Colonic mucosa (tissue), 4 donors: ENCODE results near the gene STX5. TPM values are rescaled to one million over a fixed set of nuclear protein-coding genes. Genes with fewer than 3 reads are reported as not detected.
"Not testable (repeated sequence)": the region's sequence is repeated elsewhere in the genome, so short reads cannot be mapped to it uniquely, and the experiment has no call there.

ENCODE experiments used
- DNase-seq: peaks from one replicate; pipeline ENCODE4 v3.0.0-alpha.2; 2020
- H3K27ac ChIP-seq: fragments of 200-600 bp; one replicate; pipeline ENCODE4 v1.8.0; 2021
- H3K27me3 ChIP-seq: fragments of 200-600 bp; one replicate; pipeline ENCODE4 v1.8.0; 2021
- H3K36me3 ChIP-seq: fragments of 200-600 bp; one replicate; pipeline ENCODE4 v1.8.0; 2021
- H3K4me1 ChIP-seq: fragments of 200-600 bp; one replicate; pipeline ENCODE4 v1.8.0; 2021; ENCODE audit warnings: mild to moderate bottlenecking
- H3K4me3 ChIP-seq: fragments of 200-600 bp; one replicate; pipeline ENCODE4 v1.8.0; 2021
- H3K9ac ChIP-seq, 2 donors: one replicate each; pipeline ENCODE4 v1.7.0; 2013; ENCODE audit warnings: control low read depth in 2 of 2, low read depth in 2 of 2, low read length in 2 of 2
- H3K9me3 ChIP-seq: fragments of 200-600 bp; one replicate; pipeline ENCODE4 v1.8.0; 2021
- intact Hi-C: fragments of 100-400 bp; cut with DNase I; formaldehyde crosslinking; loops from one replicate; pipeline ENCODE4 v1.14.1; 2022
- total RNA-seq, 2 donors: library from RNA; stranded (reverse); fragmentation: NEBNext Ultra II Directional in 1 of 2; extraction: Animal tissue kit (Norgen Biotek cat#: 25700) in 1 of 2; gene quantifications; one replicate each; pipeline ENCODE4 v1.2.1, GENCODE V29; 2021
- TF ChIP-seq, protein P1 (sequence below): fragments of 200-600 bp; IDR thresholded peaks from one replicate; pipeline ENCODE4 v1.8.0; 2022; ENCODE audit warnings: antibody characterized with exemption, mild to moderate bottlenecking
- donor health status: healthy.
- donor health status: DM: no; HTN: no; CAD: no.
- donor health status: DM: no; HTN: no; CAD: no.

The STX5 gene
- total RNA-seq, 2 donors from 2014 or later = 38.0 to 43.3 TPM

DNA sequence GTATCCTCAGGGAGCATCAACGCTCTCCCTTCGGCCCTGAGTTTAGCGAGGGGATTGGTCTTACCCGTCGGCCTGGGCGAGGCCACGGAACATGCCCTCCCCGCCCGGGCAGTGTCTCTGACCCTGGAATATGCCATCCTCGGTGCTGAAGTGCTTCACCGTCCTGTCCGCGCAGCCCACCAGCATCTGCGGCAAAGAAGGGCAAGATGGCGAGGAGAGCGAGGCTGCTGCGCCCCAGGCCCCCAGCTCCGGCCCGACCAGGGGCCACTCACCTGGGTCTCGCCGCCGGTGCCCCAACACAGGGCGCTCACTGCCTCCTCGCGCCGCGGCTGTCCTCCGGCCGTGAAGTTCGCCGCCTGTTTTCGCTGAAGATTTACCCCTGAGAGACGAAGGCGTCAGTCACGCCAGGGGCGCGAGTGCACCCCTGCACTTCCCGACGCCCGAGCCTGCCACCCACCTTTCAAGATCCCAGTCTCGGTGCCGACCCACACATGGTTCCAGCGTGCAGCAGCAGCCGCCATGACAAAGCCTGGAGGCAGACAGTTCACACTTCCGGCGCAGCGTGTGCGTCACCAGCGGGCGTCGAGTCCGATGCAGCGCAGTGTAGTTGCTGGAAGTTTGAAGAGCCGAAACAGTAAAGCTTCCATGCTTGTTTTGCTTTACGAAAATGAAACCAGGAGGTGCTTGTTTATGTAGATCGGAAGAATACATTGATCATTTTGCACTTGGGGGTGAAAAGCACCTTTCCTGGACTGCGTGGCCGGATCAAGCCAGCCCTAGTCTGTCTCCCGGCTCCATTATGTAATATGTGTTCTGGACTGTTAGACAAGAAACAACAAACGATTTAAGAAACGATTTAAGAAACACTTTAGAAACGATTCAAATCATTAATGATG lies 7.4 kb upstream of the STX5 start, which contains the start of gene WDR74:
TSS of gene WDR74 (minus strand) at position 541 of the 896 bp plus-strand sequence. CDS start at position 521, 20 bp downstream.
- intact Hi-C loops = no loop called here
- H3K27ac ChIP-seq = peak within 1 kb of the TSS; percentile 97
- H3K27me3 ChIP-seq = no peaks in the 10 kb centered on the region
- DNase-seq = peak; percentile 97
- H3K9me3 ChIP-seq = no peaks in the 10 kb centered on the region
- TF ChIP-seq, protein P1, sequence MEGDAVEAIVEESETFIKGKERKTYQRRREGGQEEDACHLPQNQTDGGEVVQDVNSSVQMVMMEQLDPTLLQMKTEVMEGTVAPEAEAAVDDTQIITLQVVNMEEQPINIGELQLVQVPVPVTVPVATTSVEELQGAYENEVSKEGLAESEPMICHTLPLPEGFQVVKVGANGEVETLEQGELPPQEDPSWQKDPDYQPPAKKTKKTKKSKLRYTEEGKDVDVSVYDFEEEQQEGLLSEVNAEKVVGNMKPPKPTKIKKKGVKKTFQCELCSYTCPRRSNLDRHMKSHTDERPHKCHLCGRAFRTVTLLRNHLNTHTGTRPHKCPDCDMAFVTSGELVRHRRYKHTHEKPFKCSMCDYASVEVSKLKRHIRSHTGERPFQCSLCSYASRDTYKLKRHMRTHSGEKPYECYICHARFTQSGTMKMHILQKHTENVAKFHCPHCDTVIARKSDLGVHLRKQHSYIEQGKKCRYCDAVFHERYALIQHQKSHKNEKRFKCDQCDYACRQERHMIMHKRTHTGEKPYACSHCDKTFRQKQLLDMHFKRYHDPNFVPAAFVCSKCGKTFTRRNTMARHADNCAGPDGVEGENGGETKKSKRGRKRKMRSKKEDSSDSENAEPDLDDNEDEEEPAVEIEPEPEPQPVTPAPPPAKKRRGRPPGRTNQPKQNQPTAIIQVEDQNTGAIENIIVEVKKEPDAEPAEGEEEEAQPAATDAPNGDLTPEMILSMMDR = no peak
- H3K9ac ChIP-seq = peak within 1 kb of the TSS; percentile 87 to 95
- H3K4me1 ChIP-seq = peaks cover 3% of the 10 kb centered on the region
- H3K4me3 ChIP-seq = peak within 1 kb of the TSS; percentile 89
- no peaks in the 10 kb centered on the region for H3K36me3 ChIP-seq

DNA sequence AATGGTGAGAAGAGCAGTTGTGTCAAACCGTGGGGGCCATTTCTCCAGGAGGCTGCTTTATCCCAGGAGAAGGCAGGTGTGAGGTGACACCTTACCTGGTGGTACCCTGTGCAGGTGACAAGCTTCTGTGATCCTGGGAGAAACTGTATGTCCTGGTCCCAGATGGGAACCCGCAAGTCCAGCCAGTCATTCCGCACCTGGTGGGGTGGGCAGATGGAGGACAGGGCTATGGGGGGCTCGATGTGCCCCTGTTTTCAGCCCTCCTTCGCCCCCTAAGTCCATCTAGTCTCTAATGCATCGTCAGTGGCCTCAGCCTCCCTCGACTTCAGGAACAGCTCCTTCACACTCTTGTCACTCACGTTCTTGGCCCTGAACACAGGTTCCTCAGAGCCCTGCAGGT lies 3.5 kb upstream of the STX5 start:
- no peak for DNase-seq
- Histone ChIP-seq H3K36me3 (no peaks in the 10 kb centered on the region), H3K4me3 (no peak overlapping the region), H3K27ac (no peak overlapping the region), H3K4me1 (peaks cover 4% of the 10 kb centered on the region), H3K9ac (no peak overlapping the region), H3K27me3 (no peaks in the 10 kb centered on the region), H3K9me3 (no peaks in the 10 kb centered on the region)
- TF ChIP-seq, protein P1 = no peak
- intact Hi-C loops = no loop called here

GRCh38 chr11:62832336-62833234 lies 734 bp upstream of the STX5 start, which contains the start of gene TEX54:
TSS of gene TEX54 (minus strand) at chr11:62832841.
- Histone ChIP-seq H3K4me3 (peak within 1 kb of the TSS; percentile 89), H3K4me1 (peaks cover 5% of the 10 kb centered on the region), H3K9ac (peak within 1 kb of the TSS; percentile 93 to 97), H3K27ac (peak within 1 kb of the TSS; percentile 86), H3K27me3 (no peaks in the 10 kb centered on the region), H3K9me3 (no peaks in the 10 kb centered on the region), H3K36me3 (no peaks in the 10 kb centered on the region)
- DNase-seq = peak; percentile 42
- TF ChIP-seq, protein P1 = no peak
- intact Hi-C loops = no loop called here

DNA sequence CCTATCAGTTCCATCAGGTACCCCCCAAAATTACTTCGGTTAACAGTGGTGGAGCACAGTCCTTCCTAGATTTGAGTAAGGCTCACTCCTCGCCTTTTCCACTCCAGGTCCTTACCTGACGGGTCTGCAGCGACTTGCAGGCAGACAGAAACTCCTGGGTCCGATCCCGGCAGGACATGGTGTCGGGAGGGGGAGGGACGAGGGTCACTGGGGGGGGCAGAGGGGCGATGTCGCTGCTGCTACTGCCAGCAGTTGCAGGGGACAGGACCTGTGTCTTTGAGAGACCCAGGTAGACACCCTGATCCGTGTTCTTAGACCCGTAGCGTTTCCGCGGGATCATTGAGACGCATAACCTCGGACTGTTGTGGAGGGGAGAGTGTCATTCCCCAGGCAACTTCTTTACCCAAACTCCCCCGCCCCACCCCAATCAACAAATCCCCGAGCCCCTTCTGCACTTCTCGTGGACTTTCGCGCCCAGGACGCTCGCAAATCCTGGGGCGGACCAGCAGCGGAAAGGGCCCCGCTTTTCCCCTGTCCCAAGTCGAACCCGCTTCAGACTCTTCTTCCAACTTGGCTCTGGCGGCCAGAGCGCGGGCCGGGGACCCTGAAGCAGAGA lies 839 bp downstream of the STX5 start:
- Histone ChIP-seq H3K4me1 (peaks cover 5% of the 10 kb centered on the region), H3K9me3 (no peaks in the 10 kb centered on the region), H3K36me3 (peaks cover 5% of the 10 kb centered on the region), H3K4me3 (peak overlapping the region; percentile 89), H3K27ac (peak overlapping the region; percentile 86), H3K9ac (peak overlapping the region; percentile 90 to 97), H3K27me3 (no peaks in the 10 kb centered on the region)
- TF ChIP-seq, protein P1 = no peak
- intact Hi-C loops = no loop called here
- DNase-seq = no peak

- H3K9me3 ChIP-seq, H3K4me1 ChIP-seq, DNase-seq, H3K27me3 ChIP-seq, H3K27ac ChIP-seq, H3K9ac ChIP-seq, H3K4me3 ChIP-seq, intact Hi-C loops: not testable (repeated sequence)
- peaks cover 17% of the 10 kb centered on the region for H3K36me3 ChIP-seq
Measured at GRCh38 chr11:62828130-62828529, 3.7 kb downstream of the STX5 start.
